IMR-90 (cell line): Measurements from ENCODE around the gene PRELID3B. TPM values are rescaled to one million over a fixed set of nuclear protein-coding genes. Genes with fewer than 3 reads are reported as not detected.

Experiments
- ATAC-seq: fragments of 200-7000 bp; cut with Tn5 transposase; 2 replicates; pipeline ENCODE4 v1.9.1; 2020; ENCODE audit warnings: low read depth, mild to moderate bottlenecking, moderate library complexity
- BruUV-seq: library from RNA; stranded (reverse); fragments of 400-500 nt; replicated peaks from 2 replicates; lab custom pipeline; 2021; lab: Mats Ljungman, UMichigan
- CTCF ChIA-PET: fragments of 300-600 bp; formaldehyde crosslinking; extraction: SDS; loops from one replicate; lab custom pipeline; 2021; ENCODE audit warnings: antibody characterized with exemption; lab: Yijun Ruan, JAX
- POLR2A ChIA-PET: fragments of 300-600 bp; sonication (Branson Sonifier 250); formaldehyde crosslinking; loops from one replicate; lab custom pipeline; 2022; ENCODE audit warnings: antibody characterized with exemption; ENCODE audit not compliant: unreplicated experiment; lab: Charles Lee
- DNase-seq: peaks from one replicate; pipeline ENCODE4 v3.0.0; 2013
- H2AFZ ChIP-seq: replicated peaks from 2 replicates; pipeline ENCODE3; 2013; ENCODE audit warnings: low read length, mild to moderate bottlenecking; ENCODE audit not compliant: poor library complexity
- H2AK5ac ChIP-seq: 2 replicates; pipeline ENCODE4 v1.6.1; 2013; ENCODE audit warnings: low read depth, low read length, inconsistent platforms
- H2AK9ac ChIP-seq: replicated peaks from 2 replicates; pipeline ENCODE3; 2013; ENCODE audit warnings: mild to moderate bottlenecking, low read depth, low read length, moderate library complexity; ENCODE audit not compliant: poor library complexity
- H2BK120ac ChIP-seq: 2 replicates; pipeline ENCODE4 v1.6.1; 2013; ENCODE audit warnings: low read depth, low read length, inconsistent platforms
- H2BK15ac ChIP-seq: 3 replicates; pipeline ENCODE4 v1.6.1; 2013; ENCODE audit warnings: low read depth, low read length, inconsistent platforms
- H2BK20ac ChIP-seq: 2 replicates; pipeline ENCODE4 v1.6.1; 2013; ENCODE audit warnings: low read depth, mild to moderate bottlenecking, inconsistent platforms, low read length, moderate library complexity
- H2BK5ac ChIP-seq: 2 replicates; pipeline ENCODE4 v1.6.1; 2013; ENCODE audit warnings: mild to moderate bottlenecking, low read depth, low read length, inconsistent platforms; ENCODE audit not compliant: poor library complexity, severe bottlenecking
- H3K14ac ChIP-seq: replicated peaks from 2 replicates; pipeline ENCODE4 v1.6.1; 2013; ENCODE audit warnings: low read depth, low read length, inconsistent platforms
- H3K18ac ChIP-seq: 2 replicates; pipeline ENCODE4 v1.6.1; 2013; ENCODE audit warnings: low read depth, low read length, control low read depth
- H3K23ac ChIP-seq: 2 replicates; pipeline ENCODE4 v1.6.1; 2013; ENCODE audit warnings: low read depth, low read length, inconsistent platforms
- H3K27ac ChIP-seq: 2 replicates; pipeline ENCODE4 v1.5.1; 2013; ENCODE audit warnings: mild to moderate bottlenecking, control low read depth, low read length; ENCODE audit not compliant: insufficient read depth
- H3K27me3 ChIP-seq: 2 replicates; pipeline ENCODE4 v1.6.1; 2013; ENCODE audit warnings: low read length; ENCODE audit not compliant: control insufficient read depth, insufficient read depth
- H3K36me3 ChIP-seq: 2 replicates; pipeline ENCODE4 v1.6.1; 2013; ENCODE audit warnings: low read length, mixed read lengths; ENCODE audit not compliant: control insufficient read depth, insufficient read depth
- H3K4ac ChIP-seq: 2 replicates; pipeline ENCODE4 v1.6.1; 2013; ENCODE audit warnings: low read depth, low read length, inconsistent platforms
- H3K4me1 ChIP-seq: 2 replicates; pipeline ENCODE4 v1.6.1; 2013; ENCODE audit warnings: low read length, mixed read lengths; ENCODE audit not compliant: control insufficient read depth, insufficient read depth
- H3K4me2 ChIP-seq: 2 replicates; pipeline ENCODE4 v1.6.1; 2013; ENCODE audit warnings: low read depth, mild to moderate bottlenecking, control low read depth, low read length, moderate library complexity
- H3K4me3 ChIP-seq: 2 replicates; pipeline ENCODE4 v1.5.1; 2013; ENCODE audit warnings: low read depth, mild to moderate bottlenecking, control low read depth, low read length, moderate library complexity; ENCODE audit not compliant: insufficient read depth
- H3K56ac ChIP-seq: 2 replicates; pipeline ENCODE4 v1.6.1; 2013; ENCODE audit warnings: low read length, inconsistent platforms; ENCODE audit not compliant: insufficient read depth; ENCODE audit errors: extremely low read depth
- H3K79me1 ChIP-seq, 2 experiments: 2 replicates each; pipeline ENCODE4 v1.6.1; 2013; ENCODE audit warnings: low read length in 2 of 2, inconsistent platforms in 1 of 2, low read depth in 1 of 2
- H3K9ac ChIP-seq: 2 replicates; pipeline ENCODE4 v1.6.1; 2013; ENCODE audit warnings: low read depth, low read length, control low read depth
- H3K9me1 ChIP-seq: 2 replicates; pipeline ENCODE4 v1.6.1; 2013; ENCODE audit warnings: low read length, inconsistent platforms; ENCODE audit not compliant: insufficient read depth
- H3K9me3 ChIP-seq: 2 replicates; pipeline ENCODE4 v1.6.1; 2013; ENCODE audit warnings: low read length; ENCODE audit not compliant: control insufficient read depth, insufficient read depth
- H4K20me1 ChIP-seq: 2 replicates; pipeline ENCODE4 v1.6.1; 2013; ENCODE audit warnings: low read length, inconsistent platforms; ENCODE audit not compliant: insufficient read depth
- H4K5ac ChIP-seq: 2 replicates; pipeline ENCODE4 v1.6.1; 2013; ENCODE audit warnings: mild to moderate bottlenecking, low read depth, low read length, control low read depth
- H4K8ac ChIP-seq, 2 experiments: 2 replicates each; pipeline ENCODE4 v1.6.1; 2013; ENCODE audit warnings: low read depth in 2 of 2, low read length in 2 of 2, control low read depth in 1 of 2, inconsistent platforms in 1 of 2
- H4K91ac ChIP-seq: 2 replicates; pipeline ENCODE4 v1.6.1; 2013; ENCODE audit warnings: low read depth, low read length, inconsistent platforms; ENCODE audit not compliant: insufficient read depth
- CEBPB ChIP-seq: IDR thresholded peaks from 2 replicates; pipeline ENCODE4 v1.6.1; 2012; ENCODE audit warnings: low read depth, low read length, improper control_type of control experiment
- CHD1 ChIP-seq: IDR thresholded peaks from 2 replicates; pipeline ENCODE4 v1.6.1; 2012; ENCODE audit warnings: low read depth, low read length, improper control_type of control experiment
- FOS ChIP-seq: fragments of 150-350 bp; IDR thresholded peaks from 2 replicates; pipeline ENCODE4 v1.6.1; 2016; ENCODE audit warnings: low read depth, low read length
- MXI1 ChIP-seq: IDR thresholded peaks from 2 replicates; pipeline ENCODE4 v1.6.1; 2012; ENCODE audit warnings: low read depth, mild to moderate bottlenecking, low read length, moderate library complexity, borderline replicate concordance
- RAD21 ChIP-seq: IDR thresholded peaks from 2 replicates; pipeline ENCODE4 v1.6.1; 2012; ENCODE audit warnings: low read length, improper control_type of control experiment
- RFX5 ChIP-seq: IDR thresholded peaks from 2 replicates; pipeline ENCODE4 v1.8.0; 2012; ENCODE audit warnings: low read depth, mild to moderate bottlenecking, low read length, moderate library complexity
- SMC3 ChIP-seq: fragments of 150-350 bp; IDR thresholded peaks from 2 replicates; pipeline ENCODE4 v1.6.1; 2016; ENCODE audit warnings: low read depth, mild to moderate bottlenecking, antibody characterized with exemption, low read length, moderate library complexity
- WGBS, 2 experiments: methylation state at CpG; one replicate each; pipeline versions ENCODE4 v1.1.5 to v1.1.7; 2013; ENCODE audit warnings: missing lambda C conversion rate in 2 of 2; ENCODE audit not compliant: insufficient read length in 1 of 2; ENCODE audit errors: extremely low coverage in 2 of 2; 5-methylcytosine and 5-hydroxymethylcytosine counted together
- dilution Hi-C: fragments of 300-500 bp; cut with HindIII; formaldehyde crosslinking; loops from one replicate; pipeline ENCODE4 v1.14.3; 2018; ENCODE audit warnings: low sequenced_read_pairs; ENCODE audit not compliant: unreplicated experiment
- in situ Hi-C: fragments of 300-500 bp; cut with MboI; formaldehyde crosslinking; loops from 3 replicates; pipeline ENCODE4 v1.14.3; 2019; ENCODE audit warnings: low sequenced_read_pairs, inconsistent platforms, mixed read lengths
- intact Hi-C: fragments of 100-400 bp; cut with micrococcal nuclease; formaldehyde crosslinking; loops from 2 replicates; pipeline ENCODE4 v1.10.0; 2022
- polyA plus RNA-seq, 3 experiments: library from polyadenylated mRNA; depleted of rRNA; stranded (reverse); fragments of >200 nt; gene quantifications; 2 replicates each; pipeline ENCODE4 v1.2.3, GENCODE V29; 2012; ENCODE audit warnings: low replicate concordance in 1 of 3
- total RNA-seq: library from RNA; depleted of rRNA; stranded (reverse); fragments of >200 nt; gene quantifications from 2 replicates; pipeline ENCODE4 v1.2.3, GENCODE V29; 2012

PRELID3B gene
- total and polyA plus RNA-seq, 2 of the 4 experiments (the other 2 are of a cell fraction): 24.8 to 41.9 TPM

DNA sequence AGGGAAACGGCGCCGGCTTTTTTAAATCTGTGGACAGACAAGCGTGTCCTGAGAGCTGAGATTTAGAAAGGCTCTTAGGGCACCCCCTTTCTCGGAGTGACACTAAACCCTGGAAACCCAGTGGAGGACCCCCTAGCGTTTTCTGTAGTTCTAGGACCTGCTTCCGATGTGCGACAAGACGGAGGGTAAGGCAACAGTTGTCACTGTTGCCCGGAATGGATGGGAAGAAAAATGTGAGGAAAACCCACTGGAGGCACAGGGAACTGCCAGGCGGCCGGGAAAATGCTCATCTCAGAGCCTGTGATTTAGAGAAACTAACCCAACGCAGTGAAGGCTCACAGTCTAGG lies 9.9 kb downstream of the PRELID3B start:
- Histone ChIP-seq H4K20me1 (peaks cover 26% of the 10 kb centered on the region), H4K5ac (no peak overlapping the region), H3K18ac (no peak overlapping the region), H3K4me3 (peak overlapping the region; percentile 86), H3K36me3 (peaks cover 20% of the 10 kb centered on the region), H3K27ac (peak overlapping the region; percentile 58), H3K14ac (peak overlapping the region; percentile 73; the same call in 1 of the 2 replicates), H3K56ac (peak overlapping the region; percentile 81), H3K9ac (peak overlapping the region; percentile 87), H2BK15ac (no peak overlapping the region), H4K8ac (peak overlapping the region; percentile 29 to 67; a peak in 3 of 4 replicates), H3K27me3 (no peaks in the 10 kb centered on the region), H3K4ac (peak overlapping the region; percentile 69; the same call in 1 of the 2 replicates), H2AK9ac (peak overlapping the region; percentile 84), H3K4me2 (peak overlapping the region; percentile 87), H2BK20ac (no peak overlapping the region), H3K9me3 (no peaks in the 10 kb centered on the region), H2BK120ac (peak overlapping the region; percentile 28), H3K79me1 (peaks cover 24 to 47% of the 10 kb centered on the region in 2 experiments), H3K9me1 (peaks cover 7% of the 10 kb centered on the region), H2BK5ac (no peak overlapping the region), H3K4me1 (peaks cover 6% of the 10 kb centered on the region), H2AK5ac (no peak overlapping the region), H3K23ac (peak overlapping the region; percentile 79), H2AFZ (peak overlapping the region; percentile 89), H4K91ac (peak overlapping the region; percentile 53; the same call in 1 of the 2 replicates)
- CTCF ChIA-PET: interaction anchor here (0.9 kb wide), 1 partner anchor 46 kb away, joined by 3 read pairs; no protein-coding TSS in a partner anchor
- 2% methylated on average over 5 of the region's 13 CpGs; no CpG with 5 or more reads in 1 of the 2 experiments for WGBS, 2 experiments
- in situ Hi-C loops (loop anchor here (25.0 kb wide), 3 partner anchors 795 to 1645 kb away; partner anchors contain the start of genes ANKRD60 and RBM38), dilution Hi-C loops (no loop called here), intact Hi-C loops (loop anchor here (5.0 kb wide), 2 partner anchors 140 to 160 kb away; no protein-coding TSS in a partner anchor)
- DNase-seq (peak; percentile 27), ATAC-seq (peak; percentile 32)
- no TSS peak for BruUV-seq
- TF ChIP-seq CHD1 (no peak), MXI1 (0 out of 2 replicates have a peak, but pooled peaks have one; percentile 74), CEBPB (no peak), FOS (no peak), RAD21 (no peak; the same call in 1 of the 2 replicates), SMC3 (no peak), RFX5 (no peak)
- POLR2A ChIA-PET: interaction anchor here (1.3 kb wide), 1 partner anchor 10 kb away, joined by 5 read pairs; no protein-coding TSS in a partner anchor
